ENCODE data around the gene CSNK2B.
A peak's percentile ranks its signal among the peaks of the same experiment; 100 is the strongest.

CSNK2B gene

GRCh38 chr6:31651602-31652191 lies 14.2 kb upstream of the CSNK2B start:
- peak; percentile 55 for DNase-seq (ENCODE audit: low read depth, low spot score)
- Histone ChIP-seq H3K27me3 (ENCODE audit: insufficient read depth, insufficient read length) (no peaks in the 10 kb centered on the region), H3K36me3 (ENCODE audit: insufficient read depth, insufficient read length, low read length) (peaks cover 41% of the 10 kb centered on the region), H3K4me3 (ENCODE audit: insufficient read length, low read depth) (peak overlapping the region; percentile 89), H3K4me1 (ENCODE audit: insufficient read depth, insufficient read length) (no peaks in the 10 kb centered on the region), H3K9me3 (ENCODE audit: insufficient read depth, low read length) (no peaks in the 10 kb centered on the region), H3K9ac (ENCODE audit: insufficient read length, low read depth) (peak overlapping the region; percentile 85)
- TF ChIP-seq YY1 (IDR thresholded peaks at IDR 0.05; ENCODE audit: insufficient read depth, insufficient read length) = no peak
- TF ChIP-seq ZNF274 (IDR thresholded peaks at IDR 0.05; ENCODE audit: low read depth, low read length) = no peak
- TF ChIP-seq SUZ12 (IDR thresholded peaks at IDR 0.05; ENCODE audit: extremely low read depth, insufficient read depth, insufficient read length) = no peak

- Histone ChIP-seq H3K4me3 (ENCODE audit: insufficient read length, low read depth) (peak overlapping the region; percentile 89), H3K36me3 (ENCODE audit: insufficient read depth, insufficient read length, low read length) (peaks cover 39% of the 10 kb centered on the region), H3K27me3 (ENCODE audit: insufficient read depth, insufficient read length) (no peaks in the 10 kb centered on the region), H3K9ac (ENCODE audit: insufficient read length, low read depth) (peak overlapping the region; percentile 85), H3K9me3 (ENCODE audit: insufficient read depth, low read length) (no peaks in the 10 kb centered on the region), H3K4me1 (ENCODE audit: insufficient read depth, insufficient read length) (no peaks in the 10 kb centered on the region)
- TF ChIP-seq SUZ12 (IDR thresholded peaks at IDR 0.05; ENCODE audit: extremely low read depth, insufficient read depth, insufficient read length) (no peak), YY1 (IDR thresholded peaks at IDR 0.05; ENCODE audit: insufficient read depth, insufficient read length) (no peak), ZNF274 (IDR thresholded peaks at IDR 0.05; ENCODE audit: low read depth, low read length) (no peak)
- peak; percentile 74 for DNase-seq (ENCODE audit: low read depth, low spot score)
Measured at GRCh38 chr6:31652925-31653724, 12.8 kb upstream of the CSNK2B start.

DNA sequence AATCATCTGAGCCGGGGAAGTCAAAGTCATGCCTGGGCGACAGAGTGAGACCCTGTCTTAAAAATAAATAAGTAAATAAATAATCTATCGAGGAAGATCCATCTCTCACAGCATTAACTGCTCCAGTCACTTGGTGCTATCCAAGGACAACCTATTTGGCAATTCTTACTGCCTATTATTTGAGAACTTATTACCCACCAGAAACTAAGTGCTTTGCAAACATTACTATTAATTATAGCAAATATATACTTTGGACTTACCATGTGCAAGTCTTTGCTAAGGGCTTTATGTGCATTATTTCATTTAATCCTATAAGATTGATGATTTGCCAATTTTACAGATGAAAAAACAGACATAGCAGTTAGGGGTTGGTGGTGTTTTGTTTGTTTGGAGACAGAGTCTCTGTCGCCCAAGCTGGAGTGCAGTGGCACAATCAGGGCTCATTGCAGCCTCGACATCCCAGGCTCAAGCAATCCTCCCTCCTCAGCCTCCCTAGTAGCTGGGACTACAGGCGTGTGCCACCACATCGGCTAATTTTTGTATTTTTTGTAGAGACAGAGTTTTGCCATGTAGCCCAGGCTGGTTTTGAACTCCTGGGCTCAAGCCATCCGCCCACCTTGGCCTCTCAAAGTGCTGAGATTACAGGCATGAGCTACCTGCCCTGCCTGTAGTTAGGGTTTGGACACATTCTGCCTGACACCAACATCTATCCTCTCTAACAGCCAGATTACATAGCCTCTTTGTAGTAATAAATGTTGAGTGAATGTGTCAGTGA lies 11.1 kb upstream of the CSNK2B start:
- H3K4me1 ChIP-seq (ENCODE audit: insufficient read depth, insufficient read length) = peaks cover 8% of the 10 kb centered on the region
- H3K9me3 ChIP-seq (ENCODE audit: insufficient read depth, low read length) = no peaks in the 10 kb centered on the region
- H3K9ac ChIP-seq (ENCODE audit: insufficient read length, low read depth) = no peak overlapping the region
- H3K36me3 ChIP-seq (ENCODE audit: insufficient read depth, insufficient read length, low read length) = peaks cover 34% of the 10 kb centered on the region
- no peak for TF ChIP-seq ZNF274 (IDR thresholded peaks at IDR 0.05; ENCODE audit: low read depth, low read length)
- no peak for TF ChIP-seq YY1 (IDR thresholded peaks at IDR 0.05; ENCODE audit: insufficient read depth, insufficient read length)
- TF ChIP-seq SUZ12 (IDR thresholded peaks at IDR 0.05; ENCODE audit: extremely low read depth, insufficient read depth, insufficient read length) = no peak
- H3K27me3 ChIP-seq (ENCODE audit: insufficient read depth, insufficient read length) = no peaks in the 10 kb centered on the region
- DNase-seq (ENCODE audit: low read depth, low spot score) = no peak
- no peak overlapping the region for H3K4me3 ChIP-seq (ENCODE audit: insufficient read length, low read depth)

DNA sequence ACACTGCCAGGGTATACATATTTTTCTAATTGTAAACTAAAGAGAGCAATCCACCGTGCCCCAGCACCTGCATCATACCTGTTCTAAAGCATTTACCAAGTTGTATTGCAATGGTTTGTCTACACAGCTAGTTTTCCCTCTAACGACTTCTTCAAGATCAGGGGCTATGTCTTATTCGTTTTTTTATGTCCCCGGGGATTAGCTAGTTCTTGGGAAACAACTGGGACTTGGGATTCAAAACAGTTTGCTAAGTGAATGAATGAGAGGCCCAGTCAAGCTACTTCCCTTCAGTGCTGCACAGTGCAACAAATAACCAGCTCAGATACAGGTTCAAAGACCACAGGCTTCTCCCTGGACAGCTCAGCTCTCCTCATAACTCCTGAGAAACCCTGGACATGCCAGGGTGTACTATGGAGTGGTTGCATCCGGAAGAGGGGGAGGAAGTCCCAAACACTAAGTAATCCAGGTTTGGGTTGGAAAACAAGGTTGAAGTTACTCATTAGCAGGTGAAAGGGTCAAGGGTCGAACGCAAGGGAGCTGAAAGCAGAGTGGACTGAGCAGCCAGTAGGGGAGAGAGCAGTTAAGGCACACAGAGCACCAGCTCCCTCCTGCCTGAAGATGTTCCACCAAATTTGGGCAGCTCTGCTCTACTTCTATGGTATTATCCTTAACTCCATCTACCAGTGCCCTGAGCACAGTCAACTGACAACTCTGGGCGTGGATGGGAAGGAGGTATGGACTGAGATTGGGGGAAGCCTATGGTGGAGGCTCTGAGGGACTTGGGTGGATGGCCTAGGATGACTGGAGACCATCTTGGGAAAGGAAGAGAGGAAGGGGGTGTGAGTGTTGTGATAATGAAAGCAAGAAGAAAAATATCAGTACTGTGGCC lies 10.3 kb upstream of the CSNK2B start, which contains the start of gene APOM:
APOM (plus strand) TSS at position 546 of the 889 bp plus-strand sequence; CDS start at position 619, 73 bp downstream.
- peaks cover 8% of the 10 kb centered on the region for H3K4me1 ChIP-seq (ENCODE audit: insufficient read depth, insufficient read length)
- no peak within 1 kb of the TSS for H3K9ac ChIP-seq (ENCODE audit: insufficient read length, low read depth)
- H3K27me3 ChIP-seq (ENCODE audit: insufficient read depth, insufficient read length) = no peaks in the 10 kb centered on the region
- no peak within 1 kb of the TSS for H3K4me3 ChIP-seq (ENCODE audit: insufficient read length, low read depth)
- TF ChIP-seq YY1 (IDR thresholded peaks at IDR 0.05; ENCODE audit: insufficient read depth, insufficient read length) (no peak), SUZ12 (IDR thresholded peaks at IDR 0.05; ENCODE audit: extremely low read depth, insufficient read depth, insufficient read length) (no peak), ZNF274 (IDR thresholded peaks at IDR 0.05; ENCODE audit: low read depth, low read length) (no peak)
- no peak for DNase-seq (ENCODE audit: low read depth, low spot score)
- H3K9me3 ChIP-seq (ENCODE audit: insufficient read depth, low read length) = no peaks in the 10 kb centered on the region
- peaks cover 32% of the 10 kb centered on the region for H3K36me3 ChIP-seq (ENCODE audit: insufficient read depth, insufficient read length, low read length)

- Histone ChIP-seq H3K9me3 (ENCODE audit: insufficient read depth, low read length) (no peaks in the 10 kb centered on the region), H3K9ac (ENCODE audit: insufficient read length, low read depth) (no peak overlapping the region), H3K4me1 (ENCODE audit: insufficient read depth, insufficient read length) (peaks cover 8% of the 10 kb centered on the region), H3K36me3 (ENCODE audit: insufficient read depth, insufficient read length, low read length) (peaks cover 38% of the 10 kb centered on the region), H3K27me3 (ENCODE audit: insufficient read depth, insufficient read length) (no peaks in the 10 kb centered on the region), H3K4me3 (ENCODE audit: insufficient read length, low read depth) (no peak overlapping the region)
- no peak for DNase-seq (ENCODE audit: low read depth, low spot score)
- no peak for TF ChIP-seq YY1 (IDR thresholded peaks at IDR 0.05; ENCODE audit: insufficient read depth, insufficient read length)
- no peak for TF ChIP-seq SUZ12 (IDR thresholded peaks at IDR 0.05; ENCODE audit: extremely low read depth, insufficient read depth, insufficient read length)
- no peak for TF ChIP-seq ZNF274 (IDR thresholded peaks at IDR 0.05; ENCODE audit: low read depth, low read length)
Measured at GRCh38 chr6:31657406-31658157, 8.3 kb upstream of the CSNK2B start.

DNA sequence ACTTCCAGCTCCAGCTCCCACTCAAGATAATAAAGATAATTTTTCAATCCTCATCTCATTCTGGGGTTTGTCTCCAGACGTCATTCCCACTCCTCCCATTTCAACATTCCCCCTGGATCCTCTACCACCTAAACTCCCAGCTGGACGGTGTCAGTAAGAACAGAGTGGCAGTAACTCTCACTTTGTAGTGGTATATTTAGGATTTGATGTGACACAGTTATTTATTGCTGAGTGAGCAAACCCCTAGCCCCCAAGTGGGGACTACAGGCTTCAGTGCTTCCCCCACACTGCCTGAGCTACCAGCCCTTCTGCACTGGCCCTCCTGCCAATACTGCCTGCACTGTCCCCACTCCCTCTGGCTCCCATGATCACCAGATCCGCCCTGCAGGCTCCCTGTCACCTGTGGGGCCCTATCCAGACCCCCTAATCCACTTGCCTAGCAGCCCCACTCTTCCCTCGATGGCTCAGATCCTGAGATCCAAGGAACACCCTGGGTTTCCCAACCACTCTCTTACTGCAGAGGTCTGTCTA lies 7.7 kb upstream of the CSNK2B start:
- H3K36me3 ChIP-seq (ENCODE audit: insufficient read depth, insufficient read length, low read length) = peaks cover 44% of the 10 kb centered on the region
- no peak overlapping the region for H3K9ac ChIP-seq (ENCODE audit: insufficient read length, low read depth)
- TF ChIP-seq YY1 (IDR thresholded peaks at IDR 0.05; ENCODE audit: insufficient read depth, insufficient read length) = no peak
- no peak for TF ChIP-seq SUZ12 (IDR thresholded peaks at IDR 0.05; ENCODE audit: extremely low read depth, insufficient read depth, insufficient read length)
- DNase-seq (ENCODE audit: low read depth, low spot score) = no peak
- H3K27me3 ChIP-seq (ENCODE audit: insufficient read depth, insufficient read length) = no peaks in the 10 kb centered on the region
- no peak overlapping the region for H3K4me3 ChIP-seq (ENCODE audit: insufficient read length, low read depth)
- H3K4me1 ChIP-seq (ENCODE audit: insufficient read depth, insufficient read length) = peaks cover 8% of the 10 kb centered on the region
- H3K9me3 ChIP-seq (ENCODE audit: insufficient read depth, low read length) = no peaks in the 10 kb centered on the region
